Measurements from ENCODE around the gene FGF14. TPM values are rescaled to one million over a fixed set of nuclear protein-coding genes. Genes with fewer than 3 reads are reported as not detected.

FGF14 gene
- total RNA-seq, 1 experiment from 2014 or later: not detected

GRCh38 chr13:101998129-101998528, 403.7 kb downstream of the FGF14 start:
- H2AFZ ChIP-seq (ENCODE audit: low read length): no peak overlapping the region
- H3F3A ChIP-seq (ENCODE audit: low read length, unreplicated experiment): no peaks in the 10 kb centered on the region
- no peak for DNase-seq
- intact Hi-C loops (cut with micrococcal nuclease): no loop called here
- ChIA-PET POLR2A (ENCODE audit: unreplicated experiment) (no interaction called here), CTCF (no interaction called here)
- H3K4me3 ChIP-seq (ENCODE audit: low read length): no peak overlapping the region
- no peaks in the 10 kb centered on the region for H3K9me3 ChIP-seq (ENCODE audit: low read length)
- TF ChIP-seq, protein P1, sequence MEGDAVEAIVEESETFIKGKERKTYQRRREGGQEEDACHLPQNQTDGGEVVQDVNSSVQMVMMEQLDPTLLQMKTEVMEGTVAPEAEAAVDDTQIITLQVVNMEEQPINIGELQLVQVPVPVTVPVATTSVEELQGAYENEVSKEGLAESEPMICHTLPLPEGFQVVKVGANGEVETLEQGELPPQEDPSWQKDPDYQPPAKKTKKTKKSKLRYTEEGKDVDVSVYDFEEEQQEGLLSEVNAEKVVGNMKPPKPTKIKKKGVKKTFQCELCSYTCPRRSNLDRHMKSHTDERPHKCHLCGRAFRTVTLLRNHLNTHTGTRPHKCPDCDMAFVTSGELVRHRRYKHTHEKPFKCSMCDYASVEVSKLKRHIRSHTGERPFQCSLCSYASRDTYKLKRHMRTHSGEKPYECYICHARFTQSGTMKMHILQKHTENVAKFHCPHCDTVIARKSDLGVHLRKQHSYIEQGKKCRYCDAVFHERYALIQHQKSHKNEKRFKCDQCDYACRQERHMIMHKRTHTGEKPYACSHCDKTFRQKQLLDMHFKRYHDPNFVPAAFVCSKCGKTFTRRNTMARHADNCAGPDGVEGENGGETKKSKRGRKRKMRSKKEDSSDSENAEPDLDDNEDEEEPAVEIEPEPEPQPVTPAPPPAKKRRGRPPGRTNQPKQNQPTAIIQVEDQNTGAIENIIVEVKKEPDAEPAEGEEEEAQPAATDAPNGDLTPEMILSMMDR (conservative IDR thresholded peaks at IDR 0.05; ENCODE audit: low read depth, low read length): no peak
- no peak for TF ChIP-seq EZH2 (IDR thresholded peaks at IDR 0.05; ENCODE audit: low read length, unreplicated experiment)
- TF ChIP-seq EZH2phosphoT487 (IDR thresholded peaks at IDR 0.05; ENCODE audit: borderline replicate concordance, low read length): no peak
- ATAC-seq: no peak
- H3K4me1 ChIP-seq (ENCODE audit: insufficient read depth, low read length): no peaks in the 10 kb centered on the region
- no peaks in the 10 kb centered on the region for H3K36me3 ChIP-seq (ENCODE audit: low read depth, low read length)
- H3K9me2 ChIP-seq (replicated peaks; ENCODE audit: low read length): no peaks in the 10 kb centered on the region
- no peaks in the 10 kb centered on the region for H3K79me2 ChIP-seq (ENCODE audit: low read length)
- peaks cover 22% of the 10 kb centered on the region for H3K27me3 ChIP-seq (ENCODE audit: low read length)
- no TSS peak for BruUV-seq (replicated peaks)
- no peak overlapping the region for H3K27ac ChIP-seq (ENCODE audit: low read length)
- no peak overlapping the region for H3K4me2 ChIP-seq (ENCODE audit: low read length)
- H4K20me1 ChIP-seq (ENCODE audit: low read length): no peaks in the 10 kb centered on the region
- no peak overlapping the region for H3K9ac ChIP-seq (ENCODE audit: low read length)

DNA sequence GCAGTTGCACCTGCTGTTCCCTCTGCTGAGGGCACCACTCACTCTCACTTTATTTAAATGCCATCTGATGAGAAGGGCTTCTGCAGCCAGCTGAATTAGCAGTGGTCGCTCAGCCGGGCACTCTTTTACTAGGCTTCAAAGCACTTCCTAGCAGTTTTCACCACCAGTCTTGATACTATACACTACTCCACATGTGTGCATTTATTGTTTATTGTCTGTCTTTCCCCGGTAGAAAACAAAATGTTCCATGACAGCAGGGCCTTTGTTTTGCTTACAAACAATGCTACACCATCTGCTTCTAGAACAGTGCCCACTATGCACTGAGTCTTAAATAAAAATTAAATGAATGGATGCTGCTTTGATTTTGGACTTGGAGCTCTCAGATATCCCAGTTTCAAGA, 404.9 kb downstream of the FGF14 start:
- Histone ChIP-seq H3F3A (ENCODE audit: low read length, unreplicated experiment) (no peaks in the 10 kb centered on the region), H3K4me1 (ENCODE audit: insufficient read depth, low read length) (no peaks in the 10 kb centered on the region), H3K36me3 (ENCODE audit: low read depth, low read length) (no peaks in the 10 kb centered on the region), H3K4me2 (ENCODE audit: low read length) (no peak overlapping the region), H3K9me2 (replicated peaks; ENCODE audit: low read length) (no peaks in the 10 kb centered on the region), H3K27me3 (ENCODE audit: low read length) (peaks cover 22% of the 10 kb centered on the region), H2AFZ (ENCODE audit: low read length) (no peak overlapping the region), H3K79me2 (ENCODE audit: low read length) (no peaks in the 10 kb centered on the region), H3K9me3 (ENCODE audit: low read length) (no peaks in the 10 kb centered on the region), H3K27ac (ENCODE audit: low read length) (no peak overlapping the region), H3K9ac (ENCODE audit: low read length) (no peak overlapping the region), H3K4me3 (ENCODE audit: low read length) (no peak overlapping the region), H4K20me1 (ENCODE audit: low read length) (no peaks in the 10 kb centered on the region)
- POLR2A ChIA-PET (ENCODE audit: unreplicated experiment): no interaction called here
- DNase-seq (no peak), ATAC-seq (no peak)
- intact Hi-C loops (cut with micrococcal nuclease): no loop called here
- CTCF ChIA-PET: no interaction called here
- no TSS peak for BruUV-seq (replicated peaks)
- no peak for TF ChIP-seq EZH2phosphoT487 (IDR thresholded peaks at IDR 0.05; ENCODE audit: borderline replicate concordance, low read length)
- no peak for TF ChIP-seq EZH2 (IDR thresholded peaks at IDR 0.05; ENCODE audit: low read length, unreplicated experiment)
- TF ChIP-seq, protein P1 (conservative IDR thresholded peaks at IDR 0.05; ENCODE audit: low read depth, low read length): no peak

DNA sequence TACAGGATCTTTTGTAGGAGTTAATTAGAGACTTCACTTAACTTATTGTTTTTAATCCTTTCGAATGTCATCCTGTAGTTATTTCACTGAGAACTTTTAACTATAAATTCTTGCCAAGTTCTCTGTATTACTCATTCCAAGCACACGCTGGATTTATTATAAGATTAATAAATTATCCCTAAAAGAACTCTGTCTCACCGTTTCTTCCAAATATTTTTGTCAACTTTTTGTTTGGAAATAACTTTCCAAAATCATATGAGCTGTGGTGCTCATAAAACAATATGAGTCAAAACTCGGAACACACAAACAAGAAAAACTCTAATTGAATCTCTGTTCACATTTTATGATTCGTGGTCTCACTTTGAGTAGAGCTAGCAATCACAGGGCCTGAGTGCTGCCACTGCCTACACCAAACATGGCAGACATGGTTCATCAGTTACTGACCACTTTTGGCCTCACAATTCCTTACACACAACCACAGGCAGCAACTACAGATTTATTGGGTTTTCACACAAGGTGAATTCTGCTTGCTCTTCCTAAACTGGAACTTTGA, 412.0 kb downstream of the FGF14 start:
- Histone ChIP-seq H2AFZ (ENCODE audit: low read length) (no peak overlapping the region), H3K27ac (ENCODE audit: low read length) (no peak overlapping the region), H3F3A (ENCODE audit: low read length, unreplicated experiment) (no peaks in the 10 kb centered on the region), H4K20me1 (ENCODE audit: low read length) (no peaks in the 10 kb centered on the region), H3K79me2 (ENCODE audit: low read length) (no peaks in the 10 kb centered on the region), H3K27me3 (ENCODE audit: low read length) (peaks cover 3% of the 10 kb centered on the region; the same call in 1 of the 2 replicates), H3K4me3 (ENCODE audit: low read length) (no peak overlapping the region), H3K4me1 (ENCODE audit: insufficient read depth, low read length) (no peaks in the 10 kb centered on the region), H3K9me2 (replicated peaks; ENCODE audit: low read length) (no peaks in the 10 kb centered on the region), H3K36me3 (ENCODE audit: low read depth, low read length) (no peaks in the 10 kb centered on the region), H3K4me2 (ENCODE audit: low read length) (no peak overlapping the region), H3K9me3 (ENCODE audit: low read length) (no peaks in the 10 kb centered on the region), H3K9ac (ENCODE audit: low read length) (no peak overlapping the region)
- ChIA-PET POLR2A (ENCODE audit: unreplicated experiment) (no interaction called here), CTCF (no interaction called here)
- no peak for DNase-seq
- no peak for ATAC-seq
- TF ChIP-seq EZH2phosphoT487 (IDR thresholded peaks at IDR 0.05; ENCODE audit: borderline replicate concordance, low read length) (no peak), EZH2 (IDR thresholded peaks at IDR 0.05; ENCODE audit: low read length, unreplicated experiment) (no peak)
- TF ChIP-seq, protein P1 (conservative IDR thresholded peaks at IDR 0.05; ENCODE audit: low read depth, low read length): no peak
- BruUV-seq (replicated peaks): no TSS peak
- intact Hi-C loops (cut with micrococcal nuclease): no loop called here

All from PC-3 (cell line).